IMR-90 (cell line): ENCODE measurements around the gene FBXL7.

ENCODE experiments used
- CTCF ChIP-seq: conservative IDR thresholded peaks from 2 replicates; pipeline ENCODE4 v1.5.1; 2012; ENCODE audit warnings: mild to moderate bottlenecking, low read depth, low read length, improper control_type of control experiment
- MXI1 ChIP-seq: IDR thresholded peaks from 2 replicates; pipeline ENCODE4 v1.6.1; 2012; ENCODE audit warnings: low read depth, mild to moderate bottlenecking, low read length, moderate library complexity, borderline replicate concordance
- POLR2A ChIP-seq: IDR thresholded peaks from 2 replicates; pipeline ENCODE4 v1.6.1; 2012; ENCODE audit warnings: mild to moderate bottlenecking, low read depth, low read length
- RFX5 ChIP-seq: IDR thresholded peaks from 2 replicates; pipeline ENCODE4 v1.8.0; 2012; ENCODE audit warnings: low read depth, mild to moderate bottlenecking, low read length, moderate library complexity
- USF2 ChIP-seq: fragments of 150-350 bp; IDR thresholded peaks from 2 replicates; pipeline ENCODE4 v1.6.1; 2017; ENCODE audit warnings: mild to moderate bottlenecking, antibody characterized with exemption, low read length, low read depth

GRCh38 chr5:15703901-15704300 is 203.9 kb downstream of the FBXL7 start:
- TF ChIP-seq CTCF (no peak), POLR2A (no peak), MXI1 (no peak), RFX5 (no peak), USF2 (no peak)
